Neural cell (in vitro differentiated cells): ENCODE data around the gene TGFA. TPM values are rescaled to one million over a fixed set of nuclear protein-coding genes. Genes with fewer than 3 reads are reported as not detected.

Experiments used
- H2AFZ ChIP-seq: fragments of 200-600, 300-800 bp; sonication (generic), shearing (Covaris generic); 2 replicates; pipeline ENCODE4 v1.6.0; 2014; ENCODE audit warnings: low read depth, mild to moderate bottlenecking, antibody characterized with exemption, low read length, moderate library complexity
- H3F3A ChIP-seq: fragments of 200-600 bp; shearing (Covaris generic); 2 replicates; pipeline ENCODE4 v1.6.1; 2016; ENCODE audit warnings: mild to moderate bottlenecking, moderate library complexity, mixed read lengths, antibody characterized with exemption, low read length; ENCODE audit not compliant: insufficient read depth, poor library complexity, severe bottlenecking
- H3K27ac ChIP-seq: fragments of 200-600, 300-800 bp; sonication (generic), shearing (Covaris generic); 2 replicates; pipeline ENCODE4 v1.5.1; 2014; ENCODE audit warnings: mild to moderate bottlenecking, low read length, moderate library complexity
- H3K27me3 ChIP-seq: fragments of 300-800, 200-600 bp; sonication (generic), shearing (Covaris generic); 2 replicates; pipeline ENCODE4 v1.6.0; 2014; ENCODE audit warnings: mild to moderate bottlenecking, low read depth, low read length, moderate library complexity; ENCODE audit not compliant: insufficient read depth
- H3K36me3 ChIP-seq: fragments of 300-800, 200-600 bp; sonication (generic), shearing (Covaris generic); 2 replicates; pipeline ENCODE4 v1.5.1; 2014; ENCODE audit warnings: mild to moderate bottlenecking, antibody characterized with exemption, low read length, moderate library complexity; ENCODE audit not compliant: insufficient read depth
- H3K4me2 ChIP-seq: fragments of 300-800, 200-600 bp; sonication (generic), shearing (Covaris generic); 2 replicates; pipeline ENCODE4 v1.6.0; 2014; ENCODE audit warnings: mild to moderate bottlenecking, low read length
- H3K4me3 ChIP-seq: fragments of 300-800, 200-600 bp; sonication (generic), shearing (Covaris generic); 2 replicates; pipeline ENCODE4 v1.5.1; 2014; ENCODE audit warnings: mild to moderate bottlenecking, low read length, moderate library complexity
- H3K79me2 ChIP-seq: fragments of 200-600 bp; shearing (Covaris generic); replicated peaks from 2 replicates; pipeline ENCODE4 v1.6.0; 2014; ENCODE audit warnings: mild to moderate bottlenecking, low read length, moderate library complexity; ENCODE audit not compliant: insufficient read depth
- H3K9ac ChIP-seq: fragments of 300-800, 200-600 bp; sonication (generic), shearing (Covaris generic); 2 replicates; pipeline ENCODE4 v1.6.1; 2016; ENCODE audit warnings: mild to moderate bottlenecking, low read length, mixed read lengths
- H3K9me2 ChIP-seq: fragments of 200-600 bp; shearing (Covaris generic); 2 replicates; pipeline ENCODE4 v1.6.1; 2016; ENCODE audit warnings: mild to moderate bottlenecking, low read length, mixed read lengths; ENCODE audit not compliant: insufficient read depth
- H3K9me3 ChIP-seq: fragments of 200-600, 300-800 bp; sonication (generic), shearing (Covaris generic); 2 replicates; pipeline ENCODE4 v1.6.1; 2016; ENCODE audit warnings: mild to moderate bottlenecking, mixed run types, low read length, moderate library complexity, mixed read lengths
- H4K20me1 ChIP-seq: fragments of 200-600 bp; shearing (Covaris generic); 2 replicates; pipeline ENCODE4 v1.6.1; 2016; ENCODE audit warnings: mild to moderate bottlenecking, mixed run types; ENCODE audit not compliant: insufficient read depth
- EP300 ChIP-seq: fragments of 450-650 bp; conservative IDR thresholded peaks from 2 replicates; pipeline ENCODE4 v1.6.1; 2014; ENCODE audit warnings: antibody characterized with exemption, mild to moderate bottlenecking, moderate library complexity; ENCODE audit not compliant: poor library complexity, severe bottlenecking
- EZH2 ChIP-seq: fragments of 200-600, 300-800 bp; shearing (Covaris generic), sonication (generic); IDR thresholded peaks from 2 replicates; pipeline ENCODE4 v1.6.1; 2014; ENCODE audit warnings: antibody characterized with exemption, low read length, borderline replicate concordance, mild to moderate bottlenecking; ENCODE audit not compliant: insufficient read depth, poor library complexity, severe bottlenecking
- MXI1 ChIP-seq: fragments of 450-650 bp; conservative IDR thresholded peaks from 2 replicates; pipeline ENCODE4 v1.6.1; 2014; ENCODE audit warnings: antibody characterized with exemption, mild to moderate bottlenecking; ENCODE audit not compliant: poor library complexity, severe bottlenecking
- POLR2AphosphoS5 ChIP-seq: IDR thresholded peaks from 2 replicates; pipeline ENCODE4 v1.6.1; 2012
- RAD21 ChIP-seq: fragments of 450-650 bp; conservative IDR thresholded peaks from 2 replicates; pipeline ENCODE4 v1.6.1; 2014; ENCODE audit warnings: antibody characterized with exemption, mild to moderate bottlenecking, moderate library complexity
- SMC3 ChIP-seq: fragments of 450-650 bp; conservative IDR thresholded peaks from 2 replicates; pipeline ENCODE4 v1.6.1; 2014; ENCODE audit warnings: antibody characterized with exemption, mild to moderate bottlenecking, moderate library complexity; ENCODE audit not compliant: poor library complexity
- TAF1 ChIP-seq: IDR thresholded peaks from 2 replicates; pipeline ENCODE4 v1.6.1; 2012; ENCODE audit warnings: low read depth
- polyA plus RNA-seq: library from polyadenylated mRNA; depleted of rRNA; stranded (reverse); fragments of >200 nt; gene quantifications from 2 replicates; pipeline ENCODE4 v1.2.3, GENCODE V29; 2014
- TF ChIP-seq, protein P1 (sequence below): fragments of 450-650 bp; IDR thresholded peaks from 2 replicates; pipeline ENCODE4 v1.5.1; 2014; ENCODE audit warnings: antibody characterized with exemption, mild to moderate bottlenecking, moderate library complexity; ENCODE audit not compliant: poor library complexity, severe bottlenecking
- TF ChIP-seq, protein P2 (sequence below): IDR thresholded peaks from 2 replicates; pipeline ENCODE4 v1.6.1; 2012; ENCODE audit warnings: borderline replicate concordance

The TGFA gene
- polyA plus RNA-seq, 1 donor from 2014 or later: 0.85 TPM

DNA sequence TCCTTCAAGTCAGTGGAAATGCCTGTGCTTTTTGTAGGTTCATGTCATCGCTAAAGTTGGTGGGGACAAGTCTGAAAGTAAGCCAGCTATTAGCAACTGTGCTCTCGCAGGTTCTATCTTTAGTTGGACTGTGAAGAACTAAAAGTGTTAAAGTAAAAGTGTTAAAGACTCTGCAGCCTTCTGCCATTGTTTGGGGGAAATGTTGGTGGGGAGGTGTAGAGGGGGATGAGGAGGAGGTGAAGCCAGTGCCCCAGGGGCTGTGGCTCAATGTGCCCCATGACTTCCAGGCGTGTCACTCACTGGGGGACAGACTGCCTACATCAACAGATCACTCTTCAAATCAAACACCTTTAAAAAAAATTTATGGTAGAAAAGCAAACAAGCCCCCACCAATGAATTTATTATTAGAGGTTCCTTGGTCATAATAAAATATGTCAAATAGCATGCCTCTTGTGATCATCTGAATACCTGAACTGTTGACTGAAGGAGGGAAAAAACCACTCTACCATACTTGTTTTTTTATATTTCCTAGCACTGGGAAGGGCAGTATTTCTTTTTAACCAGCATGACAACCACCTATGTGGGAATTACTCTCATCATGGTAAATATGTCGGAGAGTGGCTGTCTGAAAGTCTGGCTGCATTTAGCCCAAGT is 19.3 kb downstream of the TGFA start:
- H3K9me3 ChIP-seq: peaks cover 5% of the 10 kb centered on the region
- H3K79me2 ChIP-seq: no peaks in the 10 kb centered on the region
- no peak overlapping the region for H3K4me2 ChIP-seq
- no peaks in the 10 kb centered on the region for H3K36me3 ChIP-seq
- H2AFZ ChIP-seq: no peak overlapping the region
- no peaks in the 10 kb centered on the region for H3K27me3 ChIP-seq
- no peaks in the 10 kb centered on the region for H3K9me2 ChIP-seq
- no peak overlapping the region for H3K27ac ChIP-seq
- no peak overlapping the region for H3K4me3 ChIP-seq
- H3F3A ChIP-seq: no peaks in the 10 kb centered on the region
- H4K20me1 ChIP-seq: no peaks in the 10 kb centered on the region
- TF ChIP-seq, protein P1, sequence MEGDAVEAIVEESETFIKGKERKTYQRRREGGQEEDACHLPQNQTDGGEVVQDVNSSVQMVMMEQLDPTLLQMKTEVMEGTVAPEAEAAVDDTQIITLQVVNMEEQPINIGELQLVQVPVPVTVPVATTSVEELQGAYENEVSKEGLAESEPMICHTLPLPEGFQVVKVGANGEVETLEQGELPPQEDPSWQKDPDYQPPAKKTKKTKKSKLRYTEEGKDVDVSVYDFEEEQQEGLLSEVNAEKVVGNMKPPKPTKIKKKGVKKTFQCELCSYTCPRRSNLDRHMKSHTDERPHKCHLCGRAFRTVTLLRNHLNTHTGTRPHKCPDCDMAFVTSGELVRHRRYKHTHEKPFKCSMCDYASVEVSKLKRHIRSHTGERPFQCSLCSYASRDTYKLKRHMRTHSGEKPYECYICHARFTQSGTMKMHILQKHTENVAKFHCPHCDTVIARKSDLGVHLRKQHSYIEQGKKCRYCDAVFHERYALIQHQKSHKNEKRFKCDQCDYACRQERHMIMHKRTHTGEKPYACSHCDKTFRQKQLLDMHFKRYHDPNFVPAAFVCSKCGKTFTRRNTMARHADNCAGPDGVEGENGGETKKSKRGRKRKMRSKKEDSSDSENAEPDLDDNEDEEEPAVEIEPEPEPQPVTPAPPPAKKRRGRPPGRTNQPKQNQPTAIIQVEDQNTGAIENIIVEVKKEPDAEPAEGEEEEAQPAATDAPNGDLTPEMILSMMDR: no peak
- TF ChIP-seq SMC3: no peak
- no peak for TF ChIP-seq POLR2AphosphoS5
- TF ChIP-seq RAD21: no peak
- TF ChIP-seq TAF1: no peak
- TF ChIP-seq EZH2: no peak
- TF ChIP-seq, protein P2, sequence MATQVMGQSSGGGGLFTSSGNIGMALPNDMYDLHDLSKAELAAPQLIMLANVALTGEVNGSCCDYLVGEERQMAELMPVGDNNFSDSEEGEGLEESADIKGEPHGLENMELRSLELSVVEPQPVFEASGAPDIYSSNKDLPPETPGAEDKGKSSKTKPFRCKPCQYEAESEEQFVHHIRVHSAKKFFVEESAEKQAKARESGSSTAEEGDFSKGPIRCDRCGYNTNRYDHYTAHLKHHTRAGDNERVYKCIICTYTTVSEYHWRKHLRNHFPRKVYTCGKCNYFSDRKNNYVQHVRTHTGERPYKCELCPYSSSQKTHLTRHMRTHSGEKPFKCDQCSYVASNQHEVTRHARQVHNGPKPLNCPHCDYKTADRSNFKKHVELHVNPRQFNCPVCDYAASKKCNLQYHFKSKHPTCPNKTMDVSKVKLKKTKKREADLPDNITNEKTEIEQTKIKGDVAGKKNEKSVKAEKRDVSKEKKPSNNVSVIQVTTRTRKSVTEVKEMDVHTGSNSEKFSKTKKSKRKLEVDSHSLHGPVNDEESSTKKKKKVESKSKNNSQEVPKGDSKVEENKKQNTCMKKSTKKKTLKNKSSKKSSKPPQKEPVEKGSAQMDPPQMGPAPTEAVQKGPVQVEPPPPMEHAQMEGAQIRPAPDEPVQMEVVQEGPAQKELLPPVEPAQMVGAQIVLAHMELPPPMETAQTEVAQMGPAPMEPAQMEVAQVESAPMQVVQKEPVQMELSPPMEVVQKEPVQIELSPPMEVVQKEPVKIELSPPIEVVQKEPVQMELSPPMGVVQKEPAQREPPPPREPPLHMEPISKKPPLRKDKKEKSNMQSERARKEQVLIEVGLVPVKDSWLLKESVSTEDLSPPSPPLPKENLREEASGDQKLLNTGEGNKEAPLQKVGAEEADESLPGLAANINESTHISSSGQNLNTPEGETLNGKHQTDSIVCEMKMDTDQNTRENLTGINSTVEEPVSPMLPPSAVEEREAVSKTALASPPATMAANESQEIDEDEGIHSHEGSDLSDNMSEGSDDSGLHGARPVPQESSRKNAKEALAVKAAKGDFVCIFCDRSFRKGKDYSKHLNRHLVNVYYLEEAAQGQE: no peak
- TF ChIP-seq MXI1: no peak
- no peak for TF ChIP-seq EP300
- no peak overlapping the region for H3K9ac ChIP-seq

DNA sequence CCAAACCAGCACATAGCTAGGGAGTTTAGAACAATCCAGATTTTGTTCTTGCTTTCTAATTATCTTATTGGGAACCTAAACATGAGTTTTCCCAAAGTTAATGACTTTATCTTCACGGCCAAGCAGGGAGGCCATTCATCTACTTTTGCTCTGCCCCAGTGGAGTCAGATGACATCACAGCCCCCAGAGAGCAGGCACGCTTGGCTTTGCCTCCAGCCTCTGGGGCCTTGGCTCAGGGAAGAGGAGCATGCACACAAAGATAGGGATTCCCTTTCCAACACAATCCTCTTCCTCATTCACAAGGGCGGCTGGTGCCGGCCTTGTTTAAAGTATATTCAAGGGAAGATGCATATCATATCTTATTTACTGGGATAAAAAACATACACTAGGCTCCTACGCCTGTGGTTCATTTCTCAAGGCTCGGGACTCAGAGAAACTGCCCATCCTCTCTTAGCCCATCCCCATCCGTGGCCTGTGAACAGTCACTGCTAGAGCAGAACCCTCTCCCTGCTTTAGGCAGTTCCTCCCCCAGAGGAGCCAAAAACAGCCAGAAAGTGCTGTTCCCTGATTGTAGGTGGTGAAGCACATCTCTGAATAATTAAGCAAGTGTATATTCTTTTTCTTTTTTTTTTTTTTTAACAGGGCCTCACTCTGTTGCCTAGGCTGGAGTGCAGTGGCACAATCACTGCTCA is 21.2 kb downstream of the TGFA start:
- TF ChIP-seq EZH2 (no peak), SMC3 (no peak), TAF1 (no peak)
- TF ChIP-seq, protein P1: no peak
- TF ChIP-seq, protein P2: no peak
- no peak overlapping the region for H3K4me3 ChIP-seq
- no peaks in the 10 kb centered on the region for H4K20me1 ChIP-seq
- H3K9ac ChIP-seq: no peak overlapping the region
- no peaks in the 10 kb centered on the region for H3F3A ChIP-seq
- no peaks in the 10 kb centered on the region for H3K79me2 ChIP-seq
- peaks cover 5% of the 10 kb centered on the region for H3K9me3 ChIP-seq
- no peaks in the 10 kb centered on the region for H3K9me2 ChIP-seq
- H3K4me2 ChIP-seq: no peak overlapping the region
- no peaks in the 10 kb centered on the region for H3K27me3 ChIP-seq
- H3K36me3 ChIP-seq: no peaks in the 10 kb centered on the region
- H3K27ac ChIP-seq: no peak overlapping the region
- H2AFZ ChIP-seq: no peak overlapping the region
